WTC11 (cell line): Measurements from ENCODE around the gene ARVCF. TPM values are rescaled to one million over a fixed set of nuclear protein-coding genes. Genes with fewer than 3 reads are reported as not detected.

Experiments
- ATAC-seq: fragments of 200-7000 bp; cut with Tn5 transposase; 2 replicates; pipeline ENCODE4 v1.10.0; 2021; ENCODE audit warnings: mild to moderate bottlenecking, moderate library complexity
- CTCF ChIA-PET: fragments of 300-600 bp; sonication (Branson Sonifier 250); formaldehyde crosslinking; loops from one replicate; lab custom pipeline; 2021; ENCODE audit warnings: antibody characterized with exemption; lab: Charles Lee
- POLR2A ChIA-PET: fragments of 350-600 bp; sonication (Branson Sonifier 250); formaldehyde crosslinking; loops from one replicate; lab custom pipeline; 2021; ENCODE audit warnings: antibody characterized with exemption; lab: Charles Lee
- DNase-seq: peaks from one replicate; pipeline ENCODE4 v3.0.0; 2021; ENCODE audit warnings: low spot score
- H3K27ac Mint-ChIP-seq: 2 replicates; pipeline ENCODE4 v1.8.0; 2021; ENCODE audit warnings: mixed read lengths
- H3K27me3 Mint-ChIP-seq: 2 replicates; pipeline ENCODE4 v1.8.0; 2021; ENCODE audit warnings: low read depth, mild to moderate bottlenecking, moderate library complexity, mixed read lengths
- H3K36me3 Mint-ChIP-seq: 2 replicates; pipeline ENCODE4 v1.8.0; 2021; ENCODE audit warnings: mixed read lengths
- H3K4me1 Mint-ChIP-seq: 2 replicates; pipeline ENCODE4 v1.8.0; 2022; ENCODE audit warnings: mixed read lengths
- H3K4me3 Mint-ChIP-seq: 2 replicates; pipeline ENCODE4 v1.8.0; 2021; ENCODE audit warnings: mild to moderate bottlenecking, moderate library complexity, mixed read lengths
- H3K9me3 Mint-ChIP-seq: 2 replicates; pipeline ENCODE4 v1.8.0; 2021; ENCODE audit warnings: mixed read lengths
- AR ChIP-seq: fragments of 250-450 bp; sonication (Bioruptor Pico); IDR thresholded peaks from 2 replicates; pipeline ENCODE4 v1.9.0; 2021; ENCODE audit warnings: mild to moderate bottlenecking
- ATF2 ChIP-seq: sonication (generic); formaldehyde crosslinking; IDR thresholded peaks from 2 replicates; pipeline ENCODE4 v1.8.1; 2022; ENCODE audit warnings: low read depth, missing genetic modification reagents, borderline replicate concordance
- CBFB ChIP-seq: sonication (generic); formaldehyde crosslinking; IDR thresholded peaks from 2 replicates; pipeline ENCODE4 v1.8.1; 2022; ENCODE audit warnings: mild to moderate bottlenecking, low read depth, missing genetic modification reagents
- CREM ChIP-seq: sonication (generic); formaldehyde crosslinking; IDR thresholded peaks from 2 replicates; pipeline ENCODE4 v1.8.1; 2022; ENCODE audit warnings: mild to moderate bottlenecking, missing genetic modification reagents, moderate library complexity
- E2F5 ChIP-seq: sonication (generic); formaldehyde crosslinking; IDR thresholded peaks from 2 replicates; pipeline ENCODE4 v1.8.1; 2022; ENCODE audit warnings: mild to moderate bottlenecking, moderate library complexity, missing genetic modification reagents
- GRHL2 ChIP-seq: fragments of 250-450 bp; sonication (Bioruptor Pico); IDR thresholded peaks from 2 replicates; pipeline ENCODE4 v1.8.0; 2022; ENCODE audit warnings: mild to moderate bottlenecking, moderate library complexity; ENCODE audit not compliant: insufficient replicate concordance, severe bottlenecking
- IRF1 ChIP-seq: sonication (generic); formaldehyde crosslinking; IDR thresholded peaks from 2 replicates; pipeline ENCODE4 v1.8.0; 2023; ENCODE audit warnings: missing genetic modification reagents
- KAT7 ChIP-seq: sonication (generic); formaldehyde crosslinking; IDR thresholded peaks from 2 replicates; pipeline ENCODE4 v1.8.1; 2023; ENCODE audit warnings: missing genetic modification reagents, mild to moderate bottlenecking, borderline replicate concordance
- NFATC4 ChIP-seq: fragments of 250-450 bp; sonication (Bioruptor Pico); IDR thresholded peaks from 2 replicates; pipeline ENCODE4 v1.9.0; 2021; ENCODE audit warnings: mild to moderate bottlenecking
- NFYB ChIP-seq: sonication (generic); formaldehyde crosslinking; conservative IDR thresholded peaks from 2 replicates; pipeline ENCODE4 v1.8.0; 2022; ENCODE audit warnings: low read depth, missing genetic modification reagents
- NR2C2 ChIP-seq: sonication (generic); formaldehyde crosslinking; IDR thresholded peaks from 2 replicates; pipeline ENCODE4 v1.8.0; 2022; ENCODE audit warnings: mild to moderate bottlenecking, missing genetic modification reagents
- SMAD3 ChIP-seq: sonication (generic); formaldehyde crosslinking; IDR thresholded peaks from 2 replicates; pipeline ENCODE4 v1.8.0; 2022; ENCODE audit warnings: missing genetic modification reagents, mild to moderate bottlenecking, borderline replicate concordance
- TEAD4 ChIP-seq: sonication (generic); formaldehyde crosslinking; IDR thresholded peaks from 2 replicates; pipeline ENCODE4 v1.8.0; 2022; ENCODE audit warnings: mild to moderate bottlenecking, missing genetic modification reagents
- USF1 ChIP-seq: sonication (generic); formaldehyde crosslinking; IDR thresholded peaks from 2 replicates; pipeline ENCODE4 v1.8.0; 2022; ENCODE audit warnings: mild to moderate bottlenecking, missing genetic modification reagents
- ZBTB43 ChIP-seq: sonication (generic); formaldehyde crosslinking; IDR thresholded peaks from 2 replicates; pipeline ENCODE4 v1.8.1; 2023; ENCODE audit warnings: mild to moderate bottlenecking, missing genetic modification reagents
- ZNF317 ChIP-seq: sonication (generic); formaldehyde crosslinking; IDR thresholded peaks from 2 replicates; pipeline ENCODE4 v1.8.1; 2023; ENCODE audit warnings: low read depth, mild to moderate bottlenecking, moderate library complexity, missing genetic modification reagents, borderline replicate concordance
- ZNF532 ChIP-seq: fragments of 250-450 bp; sonication (Bioruptor Pico); IDR thresholded peaks from 2 replicates; pipeline ENCODE4 v1.9.0; 2021; ENCODE audit warnings: mild to moderate bottlenecking, borderline replicate concordance
- total RNA-seq: library from RNA; stranded (reverse); gene quantifications from 3 replicates; pipeline ENCODE4 v1.2.3, GENCODE V29; 2021

The ARVCF gene
- total RNA-seq, 1 experiment from 2014 or later, result 65.4 TPM

- DNase-seq (no peak), ATAC-seq (no peak)
- TF ChIP-seq TEAD4 (no peak), ZNF317 (CRISPR knock-in tag) (no peak), KAT7 (CRISPR knock-in tag) (no peak), AR (CRISPR knock-in tag) (no peak), CREM (CRISPR knock-in tag) (no peak), E2F5 (CRISPR knock-in tag) (no peak), NR2C2 (CRISPR knock-in tag) (no peak), ATF2 (CRISPR knock-in tag) (no peak), GRHL2 (CRISPR knock-in tag) (no peak), SMAD3 (no peak), ZNF532 (no peak)
- no peak overlapping the region for H3K27ac Mint-ChIP-seq
- H3K27me3 Mint-ChIP-seq, result peaks cover 9% of the 10 kb centered on the region
- H3K36me3 Mint-ChIP-seq, result no peaks in the 10 kb centered on the region
- H3K4me3 Mint-ChIP-seq, result no peak overlapping the region
- no peaks in the 10 kb centered on the region for H3K9me3 Mint-ChIP-seq
- H3K4me1 Mint-ChIP-seq, result no peaks in the 10 kb centered on the region
- ChIA-PET POLR2A (no interaction called here), CTCF (no interaction called here)
Observed at GRCh38 chr22:20064545-20065262, 48.1 kb upstream of the ARVCF start.

- Mint-ChIP-seq H3K4me1 (no peaks in the 10 kb centered on the region), H3K9me3 (no peaks in the 10 kb centered on the region), H3K4me3 (no peak overlapping the region), H3K27me3 (peaks cover 5% of the 10 kb centered on the region), H3K27ac (no peak overlapping the region), H3K36me3 (no peaks in the 10 kb centered on the region)
- CTCF ChIA-PET, result no interaction called here
- DNase-seq (no peak), ATAC-seq (no peak)
- POLR2A ChIA-PET, result no interaction called here
- TF ChIP-seq TEAD4 (no peak), NFYB (no peak), IRF1 (CRISPR knock-in tag) (no peak), ZNF317 (CRISPR knock-in tag) (no peak), NFATC4 (CRISPR knock-in tag) (no peak), CBFB (CRISPR knock-in tag) (no peak), USF1 (CRISPR knock-in tag) (no peak), ZBTB43 (no peak)
Observed at GRCh38 chr22:20064140-20064480, 47.5 kb upstream of the ARVCF start.
